Fibroblast of skin of back (primary cell): ENCODE data around the gene ZMIZ1.

Source experiments
- DNase-seq: peaks from one replicate; pipeline ENCODE4 v3.0.0-alpha.2; 2013

ZMIZ1 gene

GRCh38 chr10:79155301-79156081 lies 86.7 kb downstream of the ZMIZ1 start:
- peak; percentile 67 for DNase-seq

GRCh38 chr10:79156334-79157274 lies 87.8 kb downstream of the ZMIZ1 start:
- DNase-seq, result no peak

DNA sequence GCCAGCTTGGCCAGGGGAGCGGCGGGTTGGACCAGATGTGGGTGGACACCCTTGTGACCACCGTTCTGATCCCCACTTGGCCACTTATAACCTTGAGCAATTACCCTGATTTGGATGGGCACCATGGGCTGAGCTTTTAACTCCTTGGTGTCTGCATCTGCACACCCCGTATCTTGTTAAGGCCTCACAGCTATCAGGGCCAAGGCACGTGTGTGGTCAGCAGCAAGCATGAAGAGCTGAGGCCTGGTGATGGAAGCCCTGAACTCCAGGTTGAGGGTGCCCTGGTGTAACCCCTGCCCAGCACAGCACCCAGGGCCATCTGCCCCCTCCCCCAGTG lies 89.2 kb downstream of the ZMIZ1 start:
- DNase-seq, result no peak

GRCh38 chr10:79158402-79159097 lies 89.8 kb downstream of the ZMIZ1 start:
- DNase-seq, result no peak

DNA sequence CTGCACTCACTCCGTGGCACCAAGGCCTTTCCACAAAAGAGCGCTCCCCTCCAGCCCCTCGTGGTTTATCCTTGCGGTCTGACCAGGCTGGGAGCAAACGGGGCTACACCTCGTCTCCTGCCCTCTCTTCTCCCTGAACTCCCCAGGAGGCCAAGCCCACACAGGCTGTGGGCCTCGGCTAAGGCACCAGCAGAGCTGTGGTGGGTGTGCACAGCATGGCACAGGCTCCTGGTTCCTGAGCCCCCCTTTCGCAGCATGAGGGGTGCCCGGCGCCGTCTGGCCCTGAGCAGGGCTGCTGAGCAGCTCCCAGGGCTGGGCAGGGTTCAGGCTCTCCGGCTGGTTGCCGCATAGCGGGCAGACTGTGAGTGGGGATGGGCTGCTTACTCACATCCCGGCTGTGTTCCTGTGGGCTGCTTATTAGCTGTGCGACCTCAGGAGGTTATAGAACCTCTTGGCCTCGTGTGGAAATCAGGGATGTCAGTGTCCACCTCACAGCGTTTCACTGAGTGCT lies 90.4 kb downstream of the ZMIZ1 start:
- DNase-seq, result peak; percentile 79

DNA sequence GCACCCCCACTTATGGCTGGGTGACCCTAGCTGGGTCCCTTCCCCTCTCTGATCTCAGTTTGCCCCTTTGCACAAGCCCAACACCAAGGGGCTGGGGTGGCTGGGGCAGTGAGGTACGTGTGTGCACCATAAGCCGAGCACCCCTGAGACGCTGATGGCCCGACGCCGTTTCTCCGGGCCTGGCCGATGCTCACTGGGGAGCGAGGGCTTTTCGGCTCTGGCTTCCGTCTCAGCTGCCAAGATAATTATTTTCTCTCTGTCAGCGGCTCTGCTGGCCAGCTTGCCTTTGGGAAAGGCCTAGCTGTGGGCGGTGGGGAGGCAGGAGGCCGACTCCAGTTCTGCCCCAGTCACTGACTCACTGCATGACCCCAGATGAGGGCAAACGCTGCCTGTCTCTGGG lies 91.0 kb downstream of the ZMIZ1 start:
- DNase-seq, result peak; percentile 59

- DNase-seq, result no peak
Observed at GRCh38 chr10:79160191-79160590, 91.4 kb downstream of the ZMIZ1 start.

GRCh38 chr10:79161557-79161956 lies 92.8 kb downstream of the ZMIZ1 start:
- DNase-seq, result no peak

- no peak for DNase-seq
Observed at GRCh38 chr10:79162022-79162421, 93.3 kb downstream of the ZMIZ1 start.

DNA sequence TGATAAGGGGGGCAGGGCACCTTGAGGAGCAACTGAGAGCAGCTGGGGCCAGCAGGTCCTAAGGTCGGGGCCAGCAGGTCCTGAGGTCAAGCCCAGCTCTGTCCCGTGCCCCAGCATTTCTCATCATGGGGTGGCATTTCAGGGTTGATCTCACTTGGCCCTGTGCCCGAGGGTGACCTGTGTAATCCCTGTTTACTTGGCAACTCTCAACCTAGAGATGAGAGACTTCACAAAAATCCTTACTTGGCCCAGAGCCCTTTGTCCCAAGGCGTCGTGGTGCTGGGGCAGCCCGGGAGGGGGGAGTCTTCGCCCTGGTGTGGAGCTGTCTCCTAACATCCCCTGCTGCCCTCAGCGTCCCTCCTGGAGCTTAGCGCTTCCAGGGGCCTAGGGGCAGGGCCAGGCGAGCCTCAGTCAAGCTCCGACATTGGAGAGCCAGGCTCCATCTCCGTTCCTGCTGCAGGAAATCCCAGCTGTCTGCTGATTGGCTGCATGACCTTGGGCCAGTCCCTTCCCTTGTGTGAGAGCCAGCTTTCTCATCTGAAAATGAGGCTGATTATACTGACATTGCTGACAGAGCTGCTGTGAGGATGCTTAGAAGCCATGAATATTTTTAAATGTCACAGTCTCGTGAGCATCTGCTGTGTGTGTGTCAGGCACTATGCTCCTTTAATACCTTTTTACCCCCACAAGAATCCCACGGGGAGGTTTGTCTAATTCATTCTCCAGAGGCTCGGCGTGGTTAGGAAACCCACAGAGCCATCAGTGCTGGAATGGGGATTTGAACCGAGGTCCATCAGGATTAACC lies 94.3 kb downstream of the ZMIZ1 start:
- DNase-seq, result peak; percentile 48

DNA sequence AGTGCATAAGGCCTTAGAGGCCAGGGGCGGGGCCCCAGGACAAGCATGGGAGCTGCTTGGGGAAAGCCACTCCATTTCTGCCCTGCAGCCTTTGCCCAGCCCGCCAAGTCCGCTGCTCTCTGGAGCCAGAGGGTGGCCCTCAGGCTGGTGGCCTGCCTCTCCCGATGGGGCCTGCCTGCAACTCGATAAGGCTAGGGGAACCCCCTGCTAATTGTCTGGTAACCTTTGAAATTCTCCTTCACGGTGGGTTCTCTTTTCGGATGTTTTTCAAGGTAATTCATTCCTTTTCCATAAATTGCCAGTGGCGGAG lies 94.9 kb downstream of the ZMIZ1 start:
- no peak for DNase-seq

GRCh38 chr10:79164075-79164474 lies 95.3 kb downstream of the ZMIZ1 start:
- no peak for DNase-seq

DNA sequence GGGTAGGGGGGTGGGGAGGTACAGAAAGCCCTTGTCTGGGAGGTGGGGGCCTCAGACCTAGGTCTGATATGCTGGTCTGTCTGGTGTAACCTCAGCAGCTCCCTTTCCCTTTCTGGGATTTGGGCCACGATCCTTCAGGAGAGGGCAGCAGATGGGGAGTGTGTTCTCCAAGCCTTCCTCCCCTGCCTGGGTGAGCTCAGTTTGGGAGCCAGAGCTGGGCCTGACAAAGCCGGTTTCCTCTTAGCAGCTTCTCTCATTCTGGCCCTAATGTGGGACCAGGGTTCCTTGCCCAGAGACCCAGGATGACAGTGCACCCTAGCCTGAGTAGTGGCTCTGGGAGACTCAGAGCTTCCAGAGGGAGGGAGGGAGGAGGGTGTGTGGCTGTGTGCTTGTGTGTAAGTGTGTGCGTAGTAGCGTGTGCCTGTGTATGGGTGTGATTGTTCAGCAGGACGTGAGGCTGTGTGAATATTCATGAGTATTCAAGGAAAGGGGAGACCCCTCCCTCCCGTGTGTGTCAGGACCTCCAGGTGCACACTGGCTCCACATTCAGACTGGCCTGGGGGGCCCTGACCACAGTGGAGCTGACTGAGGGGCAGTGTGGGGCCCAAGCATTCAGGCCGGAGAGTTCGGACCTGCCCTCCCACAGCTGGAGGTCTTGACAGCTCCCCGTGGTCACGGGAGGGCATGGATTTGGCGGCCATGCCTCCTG lies 96.5 kb downstream of the ZMIZ1 start:
- DNase-seq, result no peak

GRCh38 chr10:79166312-79166721 lies 97.6 kb downstream of the ZMIZ1 start:
- no peak for DNase-seq

GRCh38 chr10:79166741-79167140 lies 98.0 kb downstream of the ZMIZ1 start:
- no peak for DNase-seq

DNA sequence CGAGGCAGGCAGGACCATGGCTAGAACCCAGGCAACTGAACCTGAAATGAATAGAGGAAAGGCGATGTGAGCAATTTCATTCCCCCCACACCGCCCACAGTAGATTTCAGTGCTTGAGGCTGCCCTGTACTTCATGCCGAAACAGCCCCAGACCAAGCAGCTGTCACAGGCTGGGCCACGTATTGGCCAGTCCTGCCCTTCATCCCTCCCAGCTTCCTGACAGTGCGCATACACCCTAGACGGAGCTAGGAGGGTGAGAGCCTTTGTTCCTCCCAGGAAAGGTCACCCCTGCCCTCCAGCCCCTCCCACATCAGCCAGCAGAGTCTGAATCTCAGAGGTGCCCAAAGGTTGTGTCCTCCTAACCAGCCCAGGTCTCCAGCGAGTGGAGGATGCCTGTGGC lies 98.8 kb downstream of the ZMIZ1 start:
- DNase-seq, result no peak

DNA sequence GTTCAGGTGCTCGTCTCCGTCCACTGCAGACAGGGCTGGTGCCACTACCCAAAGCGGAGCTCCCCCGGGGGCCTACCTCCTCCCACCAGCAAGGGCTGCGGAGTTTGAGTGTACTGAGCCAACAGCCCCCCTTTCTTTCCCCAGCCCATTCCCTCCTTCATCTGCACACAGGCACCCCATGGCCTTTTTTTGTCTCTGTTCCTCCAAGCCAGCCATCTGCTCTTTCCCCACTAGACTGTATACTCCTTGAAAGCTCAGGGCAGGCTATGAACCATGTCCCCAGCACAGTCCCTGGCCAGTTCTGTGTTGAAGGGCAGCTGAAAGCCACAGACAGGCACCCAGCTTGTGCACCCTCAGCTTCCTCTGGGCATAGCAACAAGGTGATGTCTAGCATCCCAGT lies 99.4 kb downstream of the ZMIZ1 start:
- DNase-seq, result no peak

GRCh38 chr10:79170226-79170752 lies 101.5 kb downstream of the ZMIZ1 start:
- no peak for DNase-seq

DNA sequence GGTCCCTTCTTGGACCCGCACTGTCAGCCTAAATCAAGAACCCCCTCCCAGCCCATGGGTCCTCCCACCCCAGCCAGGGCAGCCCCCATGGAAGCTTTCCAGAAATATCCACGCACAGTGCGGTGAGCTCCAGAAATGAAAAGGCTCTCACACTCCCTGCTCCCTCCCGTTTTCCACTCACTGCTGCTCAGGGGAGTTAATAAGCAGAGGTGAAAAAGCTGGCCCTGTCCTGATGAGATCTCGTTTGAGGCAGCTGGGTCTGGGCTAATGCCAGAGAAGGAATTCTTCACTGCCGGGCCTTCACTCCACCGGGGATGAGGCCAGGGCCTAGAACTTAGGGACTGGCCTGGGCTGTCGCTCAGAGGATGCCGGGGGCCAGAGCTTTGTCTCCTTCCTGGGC lies 102.2 kb downstream of the ZMIZ1 start:
- DNase-seq, result no peak

DNA sequence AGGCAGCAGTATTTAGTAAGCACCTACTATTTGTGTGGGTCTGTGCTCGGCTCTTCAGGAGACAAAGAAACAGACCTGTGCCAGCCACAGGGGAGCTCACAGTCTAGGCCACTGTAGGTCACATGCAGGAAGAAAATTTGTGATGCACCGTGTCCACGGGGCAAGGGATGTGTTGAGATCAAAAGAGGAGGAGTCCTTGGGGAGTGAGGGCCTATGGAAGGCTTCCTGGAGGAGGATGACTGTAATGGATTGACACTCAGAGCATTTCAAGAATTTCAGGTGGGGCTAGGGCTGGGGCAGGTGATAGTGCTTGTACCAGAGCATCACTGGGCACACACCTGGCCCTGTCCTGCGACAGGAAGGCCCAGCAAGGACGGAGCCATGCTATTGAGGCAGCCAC lies 102.7 kb downstream of the ZMIZ1 start:
- no peak for DNase-seq

GRCh38 chr10:79172881-79173280 lies 104.1 kb downstream of the ZMIZ1 start:
- DNase-seq, result no peak
